ENCODE results near the gene LINC01488. TPM values are rescaled to one million over a fixed set of nuclear protein-coding genes. Genes with fewer than 3 reads are reported as not detected.

LINC01488 gene
- total and polyA plus RNA-seq, 2 of the 13 experiments (the other 11 are each of a cell fraction or from before 2014, with no cell fraction given) = 0.26 to 0.58 TPM

GRCh38 chr11:69443138-69443967 lies 38.1 kb upstream of the LINC01488 start (continued):
- TF ChIP-seq LBX2 (CRISPR knock-in tag; IDR thresholded peaks at IDR 0.05; ENCODE audit: borderline replicate concordance) (no peak), ZNF879 (CRISPR knock-in tag; IDR thresholded peaks at IDR 0.05) (no peak), DMAP1 (CRISPR knock-in tag; IDR thresholded peaks at IDR 0.05) (no peak; the same call in 1 of the 2 replicates), HDAC1 (CRISPR knock-in tag; IDR thresholded peaks at IDR 0.05) (no peak; the same call in 1 of the 2 replicates), CREB1 (IDR thresholded peaks at IDR 0.05) (no peak), CREB1 (CRISPR knock-in tag; IDR thresholded peaks at IDR 0.05) (no peak), POLR2AphosphoS2 (IDR thresholded peaks at IDR 0.05; ENCODE audit: low read depth, low read length) (no peak), FOXO4 (CRISPR knock-in tag; conservative IDR thresholded peaks at IDR 0.05) (no peak), ZMYM2 (CRISPR knock-in tag; IDR thresholded peaks at IDR 0.05) (no peak), ZNF674 (CRISPR knock-in tag; IDR thresholded peaks at IDR 0.05; ENCODE audit: low read depth) (no peak), SAP130 (CRISPR knock-in tag; IDR thresholded peaks at IDR 0.05; ENCODE audit: low read depth) (0 out of 2 replicates have a peak, but pooled peaks have one; percentile 1), ZEB1 (IDR thresholded peaks at IDR 0.05; ENCODE audit: insufficient replicate concordance, low read depth) (no peak), ZNF777 (CRISPR knock-in tag; IDR thresholded peaks at IDR 0.05) (0 out of 2 replicates have a peak, but pooled peaks have one; percentile 3), SETDB1 (CRISPR knock-in tag; IDR thresholded peaks at IDR 0.05; ENCODE audit: borderline replicate concordance) (0 out of 2 replicates have a peak, but pooled peaks have one; percentile 37), NBN (conservative IDR thresholded peaks at IDR 0.05) (no peak), SNAPC2 (CRISPR knock-in tag; IDR thresholded peaks at IDR 0.05) (no peak), FLYWCH1 (CRISPR knock-in tag; IDR thresholded peaks at IDR 0.05) (no peak), ZNF672 (CRISPR knock-in tag; IDR thresholded peaks at IDR 0.05) (no peak), HMGXB4 (CRISPR knock-in tag; IDR thresholded peaks at IDR 0.05; ENCODE audit: borderline replicate concordance in 1 of 2, low read depth in 1 of 2) (peak; percentile 5 to 11; a peak in 1 of 4 replicates), DDIT3 (CRISPR knock-in tag; IDR thresholded peaks at IDR 0.05) (no peak), MXD3 (CRISPR knock-in tag; IDR thresholded peaks at IDR 0.05) (no peak), YEATS2 (CRISPR knock-in tag; IDR thresholded peaks at IDR 0.05; ENCODE audit: borderline replicate concordance) (0 out of 2 replicates have a peak, but pooled peaks have one; percentile 0), NCOA2 (CRISPR knock-in tag; IDR thresholded peaks at IDR 0.05) (0 out of 2 replicates have a peak, but pooled peaks have one; percentile 8), ZNF704 (CRISPR knock-in tag; IDR thresholded peaks at IDR 0.05; ENCODE audit: borderline replicate concordance) (no peak), SUZ12 (IDR thresholded peaks at IDR 0.05; ENCODE audit: low read depth, low read length) (no peak), MBD4 (IDR thresholded peaks at IDR 0.05; ENCODE audit: borderline replicate concordance, low read length) (no peak)
